PC-3 (cell line): Measurements from ENCODE around the gene CIAO2B. TPM values are rescaled to one million over a fixed set of nuclear protein-coding genes. Genes with fewer than 3 reads are reported as not detected.

Experiments
- ATAC-seq: fragments of 200-7000 bp; cut with Tn5 transposase; 2 replicates; pipeline ENCODE4 v1.9.1; 2020; ENCODE audit warnings: mild to moderate bottlenecking, moderate library complexity
- BruUV-seq: library from RNA; stranded (reverse); fragments of 400-500 nt; replicated peaks from 2 replicates; lab custom pipeline; 2021; lab: Mats Ljungman, UMichigan
- CTCF ChIA-PET: fragments of 300-600 bp; sonication (Branson Sonifier 250); formaldehyde crosslinking; loops from one replicate; lab custom pipeline; 2022; ENCODE audit warnings: antibody characterized with exemption; lab: Charles Lee
- POLR2A ChIA-PET: fragments of 300-600 bp; sonication (Branson Sonifier 250); formaldehyde crosslinking; loops from one replicate; lab custom pipeline; 2022; ENCODE audit warnings: antibody characterized with exemption; ENCODE audit not compliant: unreplicated experiment; lab: Charles Lee
- DNase-seq: peaks from one replicate; pipeline ENCODE4 v3.0.0-alpha.2; 2015
- H2AFZ ChIP-seq: fragments of 300-600 bp; sonication (generic); 2 replicates; pipeline ENCODE4 v1.6.0; 2016; ENCODE audit warnings: antibody characterized with exemption, low read length
- H3F3A ChIP-seq: fragments of 300-600 bp; sonication (generic); one replicate; pipeline ENCODE4 v1.6.0; 2017; ENCODE audit warnings: antibody characterized with exemption, low read length, control low read depth, mild to moderate bottlenecking; ENCODE audit not compliant: unreplicated experiment
- H3K27ac ChIP-seq: fragments of 300-600 bp; sonication (generic); 2 replicates; pipeline ENCODE4 v1.5.1; 2016; ENCODE audit warnings: mild to moderate bottlenecking, low read length
- H3K27me3 ChIP-seq: fragments of 300-600 bp; sonication (generic); 2 replicates; pipeline ENCODE4 v1.6.1; 2016; ENCODE audit warnings: low read length, mixed read lengths
- H3K36me3 ChIP-seq: fragments of 300-600 bp; sonication (generic); 2 replicates; pipeline ENCODE4 v1.6.1; 2016; ENCODE audit warnings: low read depth, mixed run types, low read length, mixed read lengths
- H3K4me1 ChIP-seq: fragments of 300-600 bp; sonication (generic); 2 replicates; pipeline ENCODE4 v1.5.1; 2016; ENCODE audit warnings: low read length; ENCODE audit not compliant: insufficient read depth
- H3K4me2 ChIP-seq: fragments of 300-600 bp; sonication (generic); 2 replicates; pipeline ENCODE4 v1.6.0; 2016; ENCODE audit warnings: low read length
- H3K4me3 ChIP-seq: fragments of 300-600 bp; sonication (generic); 2 replicates; pipeline ENCODE4 v1.5.1; 2016; ENCODE audit warnings: mild to moderate bottlenecking, low read length, mixed read lengths
- H3K79me2 ChIP-seq: fragments of 300-600 bp; sonication (generic); 2 replicates; pipeline ENCODE4 v1.6.1; 2017; ENCODE audit warnings: low read length, mixed read lengths
- H3K9ac ChIP-seq: fragments of 300-600 bp; sonication (generic); 2 replicates; pipeline ENCODE4 v1.6.0; 2016; ENCODE audit warnings: mild to moderate bottlenecking, low read length
- H3K9me2 ChIP-seq: fragments of 300-600 bp; sonication (generic); replicated peaks from 2 replicates; pipeline ENCODE4 v1.6.1; 2016; ENCODE audit warnings: mixed run types, low read length, mixed read lengths
- H3K9me3 ChIP-seq: fragments of 300-600 bp; sonication (generic); 2 replicates; pipeline ENCODE4 v1.6.1; 2016; ENCODE audit warnings: low read length, mixed read lengths
- H4K20me1 ChIP-seq: fragments of 300-600 bp; sonication (generic); 2 replicates; pipeline ENCODE4 v1.6.1; 2016; ENCODE audit warnings: low read length, mixed read lengths
- CTCF ChIP-seq: fragments of 300-600 bp; sonication (generic); conservative IDR thresholded peaks from 2 replicates; pipeline ENCODE4 v1.5.1; 2017; ENCODE audit warnings: antibody characterized with exemption, low read depth, mild to moderate bottlenecking, low read length
- EZH2 ChIP-seq: fragments of 300-600 bp; sonication (generic); IDR thresholded peaks from one replicate; pipeline ENCODE4 v1.6.1; 2017; ENCODE audit warnings: antibody characterized with exemption, mild to moderate bottlenecking, low read length; ENCODE audit not compliant: unreplicated experiment
- EZH2phosphoT487 ChIP-seq: fragments of 300-600 bp; sonication (generic); IDR thresholded peaks from 2 replicates; pipeline ENCODE4 v1.6.1; 2018; ENCODE audit warnings: mild to moderate bottlenecking, antibody characterized with exemption, low read length, borderline replicate concordance
- intact Hi-C: fragments of 100-400 bp; cut with micrococcal nuclease; formaldehyde crosslinking; loops from 2 replicates; pipeline ENCODE4 v1.9.0; 2023
- total RNA-seq: library from RNA; depleted of rRNA; stranded (reverse); fragments of >200 nt; gene quantifications from 2 replicates; pipeline ENCODE4 v1.2.3, GENCODE V29; 2014

Gene CIAO2B
- total RNA-seq, 1 experiment from 2014 or later = 172 TPM

GRCh38 chr16:66886914-66887313, 47.3 kb downstream of the CIAO2B start:
- H3K27me3 ChIP-seq = no peaks in the 10 kb centered on the region
- peaks cover 8% of the 10 kb centered on the region for H3K36me3 ChIP-seq
- intact Hi-C loops = no loop called here
- TF ChIP-seq EZH2 (no peak), EZH2phosphoT487 (no peak), CTCF (no peak)
- no peaks in the 10 kb centered on the region for H3K9me2 ChIP-seq
- no peaks in the 10 kb centered on the region for H3F3A ChIP-seq
- H3K4me2 ChIP-seq = no peak overlapping the region
- H3K79me2 ChIP-seq = peaks cover 3% of the 10 kb centered on the region; the same call in 1 of the 2 replicates
- no peak overlapping the region for H3K4me3 ChIP-seq
- ATAC-seq (no peak), DNase-seq (no peak)
- H3K4me1 ChIP-seq = no peaks in the 10 kb centered on the region
- no peak overlapping the region for H3K9ac ChIP-seq
- ChIA-PET POLR2A (no interaction called here), CTCF (interaction anchor here (0.8 kb wide), 1 partner anchor 14 kb away, joined by 3 read pairs; no protein-coding TSS in a partner anchor)
- no TSS peak for BruUV-seq
- H3K27ac ChIP-seq = no peak overlapping the region
- H3K9me3 ChIP-seq = no peaks in the 10 kb centered on the region
- H4K20me1 ChIP-seq = no peaks in the 10 kb centered on the region
- H2AFZ ChIP-seq = no peak overlapping the region

- DNase-seq (no peak), ATAC-seq (no peak)
- ChIA-PET CTCF (interaction anchor here (0.8 kb wide), 1 partner anchor 13 kb away, joined by 3 read pairs; no protein-coding TSS in a partner anchor), POLR2A (no interaction called here)
- Histone ChIP-seq H3K9me3 (no peaks in the 10 kb centered on the region), H2AFZ (no peak overlapping the region), H3K4me1 (peaks cover 4% of the 10 kb centered on the region; the same call in 1 of the 2 replicates), H3K4me3 (no peak overlapping the region), H3K4me2 (no peak overlapping the region), H3K36me3 (peaks cover 8% of the 10 kb centered on the region), H3K27ac (no peak overlapping the region), H3K9ac (no peak overlapping the region), H3K27me3 (no peaks in the 10 kb centered on the region), H3F3A (no peaks in the 10 kb centered on the region), H3K9me2 (no peaks in the 10 kb centered on the region), H3K79me2 (peaks cover 8% of the 10 kb centered on the region), H4K20me1 (no peaks in the 10 kb centered on the region)
- no TSS peak for BruUV-seq
- intact Hi-C loops = no loop called here
- TF ChIP-seq EZH2 (no peak), CTCF (no peak), EZH2phosphoT487 (no peak)
These were observed 47.9 kb downstream of the CIAO2B start for GRCh38 chr16:66886321-66886720.

GRCh38 chr16:66885491-66885890, 48.7 kb downstream of the CIAO2B start:
- H3K4me3 ChIP-seq = no peak overlapping the region
- H3K4me2 ChIP-seq = no peak overlapping the region
- H3F3A ChIP-seq = no peaks in the 10 kb centered on the region
- H3K9ac ChIP-seq = no peak overlapping the region
- no peaks in the 10 kb centered on the region for H3K27me3 ChIP-seq
- CTCF ChIA-PET = no interaction called here
- no peak for TF ChIP-seq EZH2phosphoT487
- no peak for TF ChIP-seq EZH2
- TF ChIP-seq CTCF = no peak
- DNase-seq (no peak), ATAC-seq (no peak)
- no peaks in the 10 kb centered on the region for H4K20me1 ChIP-seq
- peaks cover 14% of the 10 kb centered on the region for H3K79me2 ChIP-seq
- no peaks in the 10 kb centered on the region for H3K9me2 ChIP-seq
- POLR2A ChIA-PET = no interaction called here
- no peaks in the 10 kb centered on the region for H3K9me3 ChIP-seq
- no peak overlapping the region for H2AFZ ChIP-seq
- peaks cover 4% of the 10 kb centered on the region; the same call in 1 of the 2 replicates for H3K4me1 ChIP-seq
- peaks cover 8% of the 10 kb centered on the region for H3K36me3 ChIP-seq
- no peak overlapping the region for H3K27ac ChIP-seq
- no TSS peak for BruUV-seq
- intact Hi-C loops = no loop called here
